HepG2 (cell line): ENCODE results near the gene RHOBTB3. TPM values are rescaled to one million over a fixed set of nuclear protein-coding genes. Genes with fewer than 3 reads are reported as not detected.

ENCODE experiments used
- ATAC-seq: fragments of 200-7000 bp; cut with Tn5 transposase; 3 replicates; pipeline ENCODE4 v1.9.1; 2020; ENCODE audit warnings: mild to moderate bottlenecking, moderate library complexity
- BruUV-seq: library from RNA; stranded (reverse); fragments of 400-500 nt; replicated peaks from 2 replicates; lab custom pipeline; 2021; lab: Mats Ljungman, UMichigan
- CTCF ChIA-PET: fragments of 300-600 bp; formaldehyde crosslinking; extraction: SDS; loops from one replicate; lab custom pipeline; 2021; ENCODE audit warnings: low total read pairs, inconsistent platforms, low intra/inter-chr PET ratio; lab: Yijun Ruan, JAX
- POLR2A ChIA-PET: fragments of 350-600 bp; sonication (Branson Sonifier 250); formaldehyde crosslinking; loops from one replicate; lab custom pipeline; 2020; ENCODE audit warnings: antibody characterized with exemption, inconsistent platforms; lab: Yijun Ruan, JAX
- DNase-seq: peaks from one replicate; pipeline ENCODE4 v3.0.0-alpha.2; 2015; ENCODE audit warnings: low spot score
- FAIRE-seq: peaks from 3 replicates; lab custom pipeline; 2011; peaks lifted over from hg19 to GRCh38; lab: Jason Lieb, UNC
- H2AFZ ChIP-seq: one replicate; pipeline ENCODE4 v1.6.1; 2011; ENCODE audit warnings: low read length, inconsistent platforms
- H3K27ac ChIP-seq: fragments of 300-600 bp; 3 replicates; pipeline ENCODE4 v1.8.0; 2011; ENCODE audit warnings: mixed run types, mild to moderate bottlenecking, mixed read lengths, low read length, inconsistent platforms; ENCODE audit not compliant: insufficient read depth; ENCODE audit errors: extremely low read length
- H3K27me3 ChIP-seq, 2 experiments: fragments of 200-600 bp in 1 of 2; 2 replicates in 1 of 2; 3 replicates in 1 of 2; pipeline versions ENCODE4 v1.6.0 to v1.8.0; 2011; ENCODE audit warnings: low read length in 2 of 2, mild to moderate bottlenecking in 2 of 2, moderate library complexity in 2 of 2, inconsistent platforms in 1 of 2; ENCODE audit not compliant: insufficient read depth in 2 of 2, control insufficient read depth in 1 of 2
- H3K36me3 ChIP-seq, 2 experiments: fragments of 200-600 bp in 1 of 2; replicated peaks in 1 of 2; 2 replicates in 1 of 2; 3 replicates in 1 of 2; pipeline versions ENCODE4 v1.5.1 to v1.8.0; 2011; ENCODE audit warnings: low read length in 2 of 2, inconsistent platforms in 1 of 2; ENCODE audit not compliant: insufficient read depth in 2 of 2, control insufficient read depth in 1 of 2
- H3K4me1 ChIP-seq: 2 replicates; pipeline ENCODE4 v1.5.1; 2012; ENCODE audit warnings: low read length, inconsistent platforms; ENCODE audit not compliant: insufficient read depth
- H3K4me2 ChIP-seq: 2 replicates; pipeline ENCODE4 v1.6.0; 2011; ENCODE audit warnings: low read depth, low read length, inconsistent platforms
- H3K4me3 ChIP-seq, 3 experiments: fragments of 200-600 bp in 1 of 3; sonication (generic), shearing (Covaris generic) in 1 of 3; replicated peaks in 1 of 3; 2 replicates each; pipeline ENCODE4 v1.5.1; 2011 to 2016; ENCODE audit warnings: low read length in 3 of 3, inconsistent platforms in 2 of 3, low read depth in 2 of 3, mild to moderate bottlenecking in 2 of 3, control low read depth in 1 of 3, mixed read lengths in 1 of 3; ENCODE audit not compliant: insufficient read depth in 1 of 3
- H3K79me2 ChIP-seq: one replicate; pipeline ENCODE4 v1.6.1; 2011; ENCODE audit warnings: low read length, inconsistent platforms; ENCODE audit not compliant: insufficient read depth
- H3K9ac ChIP-seq: 2 replicates; pipeline ENCODE4 v1.6.0; 2011; ENCODE audit warnings: mild to moderate bottlenecking, low read depth, low read length, inconsistent platforms; ENCODE audit not compliant: insufficient read depth
- H3K9me3 ChIP-seq: 2 replicates; pipeline ENCODE4 v1.5.1; 2012; ENCODE audit warnings: mild to moderate bottlenecking, low read length
- H4K20me1 ChIP-seq: 2 replicates; pipeline ENCODE4 v1.6.0; 2011; ENCODE audit warnings: inconsistent platforms, mild to moderate bottlenecking, low read length, moderate library complexity; ENCODE audit not compliant: insufficient read depth
- CHD2 ChIP-seq: IDR thresholded peaks from 2 replicates; pipeline ENCODE4 v1.6.1; 2011; ENCODE audit warnings: low read depth, low read length, improper control_type of control experiment
- HMGXB4 ChIP-seq, 2 experiments: sonication (generic) in 1 of 2; formaldehyde crosslinking in 1 of 2; IDR thresholded peaks; 2 replicates each; pipeline versions ENCODE4 v1.4.0 to v1.6.1; 2018 to 2020; ENCODE audit warnings: missing genetic modification reagents in 2 of 2, borderline replicate concordance in 1 of 2, low read depth in 1 of 2, mild to moderate bottlenecking in 1 of 2, missing biosample characterization in 1 of 2
- KLF11 ChIP-seq: IDR thresholded peaks from 2 replicates; pipeline ENCODE4 v1.6.1; 2016; ENCODE audit warnings: missing compliant biosample characterization
- KLF15 ChIP-seq: sonication (generic); formaldehyde crosslinking; IDR thresholded peaks from 2 replicates; pipeline ENCODE4 v1.8.1; 2023; ENCODE audit warnings: borderline replicate concordance, mild to moderate bottlenecking, inconsistent platforms, missing genetic modification reagents, mixed read lengths
- MEIS2 ChIP-seq: sonication (generic); formaldehyde crosslinking; IDR thresholded peaks from 2 replicates; pipeline ENCODE4 v1.9.0; 2021; ENCODE audit warnings: mild to moderate bottlenecking, missing genetic modification reagents
- NFYB ChIP-seq: sonication (generic); formaldehyde crosslinking; IDR thresholded peaks from 2 replicates; pipeline ENCODE4 v1.4.0; 2020; ENCODE audit warnings: missing genetic modification reagents
- POLR2A ChIP-seq, 2 experiments: IDR thresholded peaks; 2 replicates each; pipeline ENCODE4 v1.6.1; 2011; ENCODE audit warnings: low read depth in 2 of 2, low read length in 2 of 2, mild to moderate bottlenecking in 1 of 2, moderate library complexity in 1 of 2; ENCODE audit not compliant: insufficient read depth in 1 of 2
- RFX5 ChIP-seq: IDR thresholded peaks from 2 replicates; pipeline ENCODE4 v1.6.1; 2011; ENCODE audit warnings: low read depth, low read length, improper control_type of control experiment
- SMAD9 ChIP-seq: sonication (generic); formaldehyde crosslinking; IDR thresholded peaks from 2 replicates; pipeline ENCODE4 v1.5.1; 2020; ENCODE audit warnings: mild to moderate bottlenecking, missing genetic modification reagents
- ZKSCAN5 ChIP-seq: sonication (generic); formaldehyde crosslinking; IDR thresholded peaks from 2 replicates; pipeline ENCODE4 v1.5.1; 2020; ENCODE audit warnings: mild to moderate bottlenecking, missing genetic modification reagents
- ZMYM4 ChIP-seq: sonication (generic); formaldehyde crosslinking; IDR thresholded peaks from 2 replicates; pipeline ENCODE4 v1.8.1; 2023; ENCODE audit warnings: mild to moderate bottlenecking, missing genetic modification reagents
- ZNF614 ChIP-seq: IDR thresholded peaks from 2 replicates; pipeline ENCODE4 v1.6.1; 2018; ENCODE audit warnings: missing biosample characterization, missing genetic modification reagents, inconsistent platforms, borderline replicate concordance
- ZNF777 ChIP-seq: sonication (generic); formaldehyde crosslinking; IDR thresholded peaks from 2 replicates; pipeline ENCODE4 v1.4.0; 2020; ENCODE audit warnings: missing genetic modification reagents
- ZNF790 ChIP-seq: sonication (generic); formaldehyde crosslinking; IDR thresholded peaks from 2 replicates; pipeline ENCODE4 v1.8.0; 2022; ENCODE audit warnings: missing genetic modification reagents, mild to moderate bottlenecking, borderline replicate concordance
- WGBS: methylation state at CpG from one replicate; pipeline ENCODE4 v1.1.6; 2017; ENCODE audit warnings: low lambda C conversion rate; 5-methylcytosine and 5-hydroxymethylcytosine counted together
- in situ Hi-C: cut with HindIII; loops from 2 replicates; pipeline ENCODE4 v1.10.0; 2017; ENCODE audit warnings: low pct_unique_long_range_greater_than_20kb; ENCODE audit not compliant: extremely low pct_ligation_motif_present
- intact Hi-C: fragments of 100-400 bp; cut with micrococcal nuclease; formaldehyde crosslinking; loops from one replicate; pipeline ENCODE4 v1.10.0; 2022; ENCODE audit not compliant: unreplicated experiment
- polyA plus RNA-seq, 8 experiments: library from polyadenylated mRNA; depleted of rRNA in 3 of 8; stranded (reverse) in 7 of 8; unstranded in 1 of 8; fragments of >200 nt; fragmentation: Illumina TruSeq in 4 of 8; extraction: Trizol in 4 of 8; gene quantifications; 2 replicates each; pipeline versions ENCODE4 v1.2.1 to v1.2.3, GENCODE V29; 2011 to 2016; ENCODE audit warnings: low read depth in 4 of 8, missing spikeins in 1 of 8, mixed read lengths in 1 of 8; ENCODE audit not compliant: insufficient read depth in 1 of 8
- total RNA-seq, 5 experiments: library from RNA; depleted of rRNA; stranded (reverse); fragments of >200 nt; fragmentation: Illumina TruSeq; extraction: Trizol; gene quantifications; 2 replicates each; pipeline ENCODE4 v1.2.3, GENCODE V29; 2016; ENCODE audit warnings: low read depth in 1 of 5

RHOBTB3 gene
- total and polyA plus RNA-seq, 2 of the 13 experiments (the other 11 are each of a cell fraction or from before 2014, with no cell fraction given): 31.6 to 35.4 TPM

- H3K79me2 ChIP-seq: no peaks in the 10 kb centered on the region
- no peak for DNase-seq
- TF ChIP-seq KLF15 (CRISPR knock-in tag) (no peak), ZNF614 (CRISPR knock-in tag) (no peak), RFX5 (no peak), NFYB (CRISPR knock-in tag) (no peak), SMAD9 (CRISPR knock-in tag) (no peak), ZNF790 (CRISPR knock-in tag) (no peak), HMGXB4 (CRISPR knock-in tag; IDR thresholded peaks at IDR 0.05; ENCODE audit: borderline replicate concordance in 1 of 2, low read depth in 1 of 2) (no peak), ZMYM4 (CRISPR knock-in tag) (no peak), ZNF777 (no peak), KLF11 (CRISPR knock-in tag) (no peak), ZKSCAN5 (CRISPR knock-in tag) (no peak), POLR2A (IDR thresholded peaks at IDR 0.05; ENCODE audit: insufficient read depth in 1 of 2, low read depth in 2 of 2, low read length in 2 of 2) (no peak), MEIS2 (CRISPR knock-in tag) (no peak), CHD2 (no peak)
- TF ChIP-seq, all 625 proteins: peak for 0
- no peak overlapping the region for H3K4me2 ChIP-seq
- H4K20me1 ChIP-seq: no peaks in the 10 kb centered on the region
- no peaks in the 10 kb centered on the region for H3K4me1 ChIP-seq
- intact Hi-C loops: no loop called here
- H3K9ac ChIP-seq: no peak overlapping the region
- H3K4me3 ChIP-seq: no peak overlapping the region
- 15% methylated on average over 2 of the region's 2 CpGs for WGBS
- in situ Hi-C loops: no loop called here
- H2AFZ ChIP-seq: no peak overlapping the region
- no peak overlapping the region for H3K27ac ChIP-seq
- 0 out of 5 replicates have a peak, but pooled peaks cover 0 to 1% of the 10 kb centered on the region in 2 experiments for H3K27me3 ChIP-seq
- no peak for FAIRE-seq
- CTCF ChIA-PET: no interaction called here
- no peaks in the 10 kb centered on the region for H3K36me3 ChIP-seq
- H3K9me3 ChIP-seq: no peaks in the 10 kb centered on the region
- no TSS peak for BruUV-seq
- POLR2A ChIA-PET: no interaction called here
- ATAC-seq: no peak
Measured at GRCh38 chr5:95686651-95687050, 44.5 kb upstream of the RHOBTB3 start.
